ENCODE data around the gene HPCAL1. TPM values are rescaled to one million over a fixed set of nuclear protein-coding genes. Genes with fewer than 3 reads are reported as not detected.

The HPCAL1 gene
- polyA plus RNA-seq, 1 donor from 2014 or later: 63.4 TPM

DNA sequence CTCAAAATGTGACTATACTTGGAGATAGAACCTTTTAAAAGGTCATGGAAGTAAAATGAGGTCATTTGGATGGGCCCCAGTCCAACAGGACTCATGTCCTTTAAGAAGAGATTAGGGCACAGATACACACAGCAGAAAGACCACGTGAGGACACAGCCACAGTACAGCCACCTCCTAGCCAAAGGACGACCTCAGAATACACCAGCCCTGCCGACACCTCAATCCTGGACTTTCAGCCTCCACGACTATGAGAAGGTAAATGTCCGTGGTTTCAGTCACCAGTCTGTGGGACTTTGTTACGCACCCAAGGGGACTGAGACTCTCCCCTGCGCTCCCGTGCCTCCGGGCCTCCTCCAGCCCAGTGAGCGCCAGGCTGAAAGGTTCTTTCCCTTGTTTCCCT lies 30.2 kb upstream of the HPCAL1 start:
- Histone ChIP-seq H3K9me3 (ENCODE audit: low read length) (no peaks in the 10 kb centered on the region), H3K79me2 (replicated peaks; ENCODE audit: insufficient read depth, low read length) (no peaks in the 10 kb centered on the region), H3K9ac (ENCODE audit: low read length) (no peak overlapping the region), H2AFZ (ENCODE audit: low read depth, low read length) (no peak overlapping the region), H3K4me2 (ENCODE audit: low read length) (no peak overlapping the region), H3K27me3 (ENCODE audit: insufficient read depth, low read depth, low read length) (no peaks in the 10 kb centered on the region), H3F3A (ENCODE audit: insufficient read depth, low read length, poor library complexity, severe bottlenecking) (no peaks in the 10 kb centered on the region), H3K36me3 (ENCODE audit: insufficient read depth, low read length) (no peaks in the 10 kb centered on the region), H3K27ac (ENCODE audit: low read length) (no peak overlapping the region), H3K9me2 (ENCODE audit: insufficient read depth, low read length) (no peaks in the 10 kb centered on the region), H4K20me1 (ENCODE audit: insufficient read depth) (no peaks in the 10 kb centered on the region), H3K4me3 (ENCODE audit: low read length) (no peak overlapping the region)
- TF ChIP-seq, protein P1, sequence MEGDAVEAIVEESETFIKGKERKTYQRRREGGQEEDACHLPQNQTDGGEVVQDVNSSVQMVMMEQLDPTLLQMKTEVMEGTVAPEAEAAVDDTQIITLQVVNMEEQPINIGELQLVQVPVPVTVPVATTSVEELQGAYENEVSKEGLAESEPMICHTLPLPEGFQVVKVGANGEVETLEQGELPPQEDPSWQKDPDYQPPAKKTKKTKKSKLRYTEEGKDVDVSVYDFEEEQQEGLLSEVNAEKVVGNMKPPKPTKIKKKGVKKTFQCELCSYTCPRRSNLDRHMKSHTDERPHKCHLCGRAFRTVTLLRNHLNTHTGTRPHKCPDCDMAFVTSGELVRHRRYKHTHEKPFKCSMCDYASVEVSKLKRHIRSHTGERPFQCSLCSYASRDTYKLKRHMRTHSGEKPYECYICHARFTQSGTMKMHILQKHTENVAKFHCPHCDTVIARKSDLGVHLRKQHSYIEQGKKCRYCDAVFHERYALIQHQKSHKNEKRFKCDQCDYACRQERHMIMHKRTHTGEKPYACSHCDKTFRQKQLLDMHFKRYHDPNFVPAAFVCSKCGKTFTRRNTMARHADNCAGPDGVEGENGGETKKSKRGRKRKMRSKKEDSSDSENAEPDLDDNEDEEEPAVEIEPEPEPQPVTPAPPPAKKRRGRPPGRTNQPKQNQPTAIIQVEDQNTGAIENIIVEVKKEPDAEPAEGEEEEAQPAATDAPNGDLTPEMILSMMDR (IDR thresholded peaks at IDR 0.05; ENCODE audit: poor library complexity, severe bottlenecking): no peak
- TF ChIP-seq EP300 (conservative IDR thresholded peaks at IDR 0.05; ENCODE audit: poor library complexity, severe bottlenecking) (no peak), RAD21 (conservative IDR thresholded peaks at IDR 0.05) (no peak), EZH2 (IDR thresholded peaks at IDR 0.05; ENCODE audit: borderline replicate concordance, insufficient read depth, low read length, poor library complexity, severe bottlenecking) (no peak), SMC3 (conservative IDR thresholded peaks at IDR 0.05; ENCODE audit: poor library complexity) (no peak), TAF1 (IDR thresholded peaks at IDR 0.05; ENCODE audit: low read depth) (no peak), POLR2AphosphoS5 (IDR thresholded peaks at IDR 0.05) (no peak), MXI1 (conservative IDR thresholded peaks at IDR 0.05; ENCODE audit: poor library complexity, severe bottlenecking) (no peak)

DNA sequence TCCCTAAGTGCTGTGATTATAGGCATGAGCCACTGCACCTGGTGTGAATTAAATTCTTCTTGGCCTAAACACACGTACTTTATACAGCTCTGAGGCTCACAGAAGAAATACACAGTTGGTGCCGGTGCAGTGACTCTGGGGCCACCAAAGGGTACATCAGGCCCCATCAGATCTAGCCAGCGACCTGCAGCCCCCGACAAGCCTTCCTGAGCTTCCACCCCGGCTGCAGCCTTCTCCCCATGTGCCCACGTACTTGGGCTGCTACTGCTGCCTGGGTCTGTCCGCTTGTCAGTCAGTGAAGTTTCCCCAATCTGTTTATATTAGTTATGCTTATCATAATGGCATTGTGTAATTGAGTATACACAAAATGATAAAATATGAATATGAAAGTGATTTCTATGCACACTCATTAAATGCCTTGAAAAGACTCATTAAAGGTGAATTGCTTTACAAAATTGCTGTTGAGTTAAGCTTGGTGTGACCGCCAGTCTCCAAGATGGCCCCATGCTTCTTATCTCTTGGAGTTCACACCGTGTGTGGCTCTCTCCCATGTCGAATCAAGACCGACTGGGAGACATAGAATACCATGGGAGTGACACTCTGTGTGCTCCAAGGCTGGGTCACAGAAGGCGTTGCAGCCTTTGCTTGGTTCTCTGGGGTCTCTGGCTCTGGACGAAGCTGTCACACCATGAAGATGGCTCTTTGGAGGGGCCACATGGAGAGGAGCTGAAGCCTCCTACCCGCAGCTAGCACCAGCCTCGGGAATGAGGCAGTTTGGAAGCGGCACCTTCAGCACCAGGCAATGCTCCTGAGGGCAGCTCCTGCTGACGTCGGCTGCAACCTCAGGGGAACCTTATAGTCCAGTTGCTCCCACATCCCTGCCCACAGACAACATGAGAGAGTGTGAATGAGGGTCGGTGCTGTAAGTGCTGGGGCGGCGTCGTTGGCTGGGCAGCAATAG lies 29.2 kb upstream of the HPCAL1 start:
- Histone ChIP-seq H3K27me3 (ENCODE audit: insufficient read depth, low read depth, low read length) (no peaks in the 10 kb centered on the region), H3K36me3 (ENCODE audit: insufficient read depth, low read length) (no peaks in the 10 kb centered on the region), H3K79me2 (replicated peaks; ENCODE audit: insufficient read depth, low read length) (no peaks in the 10 kb centered on the region), H3K9ac (ENCODE audit: low read length) (no peak overlapping the region), H3K4me2 (ENCODE audit: low read length) (no peak overlapping the region), H4K20me1 (ENCODE audit: insufficient read depth) (no peaks in the 10 kb centered on the region), H3F3A (ENCODE audit: insufficient read depth, low read length, poor library complexity, severe bottlenecking) (no peaks in the 10 kb centered on the region), H3K27ac (ENCODE audit: low read length) (no peak overlapping the region), H2AFZ (ENCODE audit: low read depth, low read length) (no peak overlapping the region), H3K4me3 (ENCODE audit: low read length) (no peak overlapping the region), H3K9me2 (ENCODE audit: insufficient read depth, low read length) (no peaks in the 10 kb centered on the region), H3K9me3 (ENCODE audit: low read length) (no peaks in the 10 kb centered on the region)
- TF ChIP-seq TAF1 (IDR thresholded peaks at IDR 0.05; ENCODE audit: low read depth) (no peak), EP300 (conservative IDR thresholded peaks at IDR 0.05; ENCODE audit: poor library complexity, severe bottlenecking) (no peak), RAD21 (conservative IDR thresholded peaks at IDR 0.05) (no peak), EZH2 (IDR thresholded peaks at IDR 0.05; ENCODE audit: borderline replicate concordance, insufficient read depth, low read length, poor library complexity, severe bottlenecking) (no peak), POLR2AphosphoS5 (IDR thresholded peaks at IDR 0.05) (no peak), MXI1 (conservative IDR thresholded peaks at IDR 0.05; ENCODE audit: poor library complexity, severe bottlenecking) (no peak), SMC3 (conservative IDR thresholded peaks at IDR 0.05; ENCODE audit: poor library complexity) (no peak), REST (IDR thresholded peaks at IDR 0.05; ENCODE audit: borderline replicate concordance) (no peak)
- TF ChIP-seq, protein P1 (IDR thresholded peaks at IDR 0.05; ENCODE audit: poor library complexity, severe bottlenecking): no peak
